Activated CD8-positive, alpha-beta memory T cell treated with anti-CD3 and anti-CD28 coated beads for 36 hours (primary cell): Measurements from ENCODE around the gene LTA4H. TPM values are rescaled to one million over a fixed set of nuclear protein-coding genes. Genes with fewer than 3 reads are reported as not detected.

Source experiments
- CTCF ChIA-PET: fragments of 350-600 bp; sonication (Branson Sonifier 250); formaldehyde crosslinking; loops from one replicate; lab custom pipeline; 2021; ENCODE audit warnings: antibody characterized with exemption; lab: Charles Lee
- POLR2A ChIA-PET: fragments of 350-600 bp; sonication (Branson Sonifier 250); formaldehyde crosslinking; loops from one replicate; lab custom pipeline; 2021; ENCODE audit warnings: antibody characterized with exemption; lab: Charles Lee
- total RNA-seq, 2 experiments: library from RNA; stranded (reverse); gene quantifications; one replicate each; pipeline ENCODE4 v1.2.3, GENCODE V29; 2021

The LTA4H gene
- total RNA-seq, 2 experiments from 2014 or later, result 71.4 to 72.3 TPM

- CTCF ChIA-PET, result no interaction called here
- POLR2A ChIA-PET, result no interaction called here
Observed at GRCh38 chr12:96044017-96044942, 8.9 kb upstream of the LTA4H start.

- ChIA-PET POLR2A (no interaction called here), CTCF (no interaction called here)
Observed at GRCh38 chr12:96041181-96041580, 5.8 kb upstream of the LTA4H start.

GRCh38 chr12:96040305-96041133 is 5.1 kb upstream of the LTA4H start:
- POLR2A ChIA-PET, result no interaction called here

GRCh38 chr12:96039516-96039915 is 4.1 kb upstream of the LTA4H start:
- POLR2A ChIA-PET, result no interaction called here
- CTCF ChIA-PET, result no interaction called here

More at GRCh38 chr12:96040305-96041133, 5.1 kb upstream of the LTA4H start:
- CTCF ChIA-PET, result no interaction called here

- POLR2A ChIA-PET, result interaction anchor here (1.7 kb wide), 1 partner anchor 364 kb away, joined by 9 read pairs; the partner anchor contains the start of gene CDK17
- CTCF ChIA-PET, result interaction anchor here (0.6 kb wide), 1 partner anchor 161 kb away, joined by 4 read pairs; no protein-coding TSS in a partner anchor
Observed at GRCh38 chr12:96036765-96037455, 1.5 kb upstream of the LTA4H start.

- ChIA-PET POLR2A (interaction anchor here (0.6 to 1.7 kb wide), 3 partner anchors 366 to 561 kb away, joined by 3 to 9 read pairs (median 3); partner anchors contain the start of genes CDK17 and METAP2), CTCF (no interaction called here)
Observed at GRCh38 chr12:96034621-96035282, 635 bp downstream of the LTA4H start.

- ChIA-PET POLR2A (no interaction called here), CTCF (no interaction called here)
Observed at GRCh38 chr12:96033549-96034389, 1.6 kb downstream of the LTA4H start.

- ChIA-PET POLR2A (no interaction called here), CTCF (no interaction called here)
Observed at GRCh38 chr12:96029826-96030225, 5.6 kb downstream of the LTA4H start.

- ChIA-PET POLR2A (no interaction called here), CTCF (no interaction called here)
Observed at GRCh38 chr12:96028538-96028937, 6.8 kb downstream of the LTA4H start.

- CTCF ChIA-PET, result no interaction called here
- POLR2A ChIA-PET, result no interaction called here
Observed at GRCh38 chr12:96026331-96026730, 9.1 kb downstream of the LTA4H start.

GRCh38 chr12:96025518-96025917 is 9.9 kb downstream of the LTA4H start:
- POLR2A ChIA-PET, result no interaction called here
- CTCF ChIA-PET, result no interaction called here

- ChIA-PET CTCF (no interaction called here), POLR2A (no interaction called here)
Observed at GRCh38 chr12:96020314-96021003, 14.9 kb downstream of the LTA4H start.

- CTCF ChIA-PET, result interaction anchor here (0.7 kb wide), 1 partner anchor 431 kb away, joined by 3 read pairs; no protein-coding TSS in a partner anchor
- POLR2A ChIA-PET, result no interaction called here
Observed at GRCh38 chr12:96015672-96016071, 19.7 kb downstream of the LTA4H start.

GRCh38 chr12:96014943-96015599 is 20.3 kb downstream of the LTA4H start:
- CTCF ChIA-PET, result interaction anchor here (1.0 kb wide), 1 partner anchor 501 kb away, joined by 3 read pairs; no protein-coding TSS in a partner anchor
- POLR2A ChIA-PET, result no interaction called here

- ChIA-PET POLR2A (no interaction called here), CTCF (no interaction called here)
Observed at GRCh38 chr12:96007729-96008128, 27.7 kb downstream of the LTA4H start.

GRCh38 chr12:96006727-96007126 is 28.7 kb downstream of the LTA4H start:
- ChIA-PET CTCF (no interaction called here), POLR2A (no interaction called here)

- POLR2A ChIA-PET, result no interaction called here
- CTCF ChIA-PET, result no interaction called here
Observed at GRCh38 chr12:96000858-96001257, 34.5 kb downstream of the LTA4H start.
